ENCODE measurements around the gene AKAP13. TPM values are rescaled to one million over a fixed set of nuclear protein-coding genes. Genes with fewer than 3 reads are reported as not detected.

AKAP13 gene
- total RNA-seq, 2 experiments from 2014 or later: 282 to 304 TPM

GRCh38 chr15:85759376-85759775 lies 379.0 kb downstream of the AKAP13 start:
- H3K27ac ChIP-seq (ENCODE audit: low read depth in 1 of 2, low read length in 2 of 2): no peak overlapping the region
- H3K4me3 Mint-ChIP-seq: no peak overlapping the region
- ChIA-PET CTCF (no interaction called here), POLR2A (no interaction called here)
- H3K4me1 Mint-ChIP-seq (ENCODE audit: low read depth): peaks cover 5% of the 10 kb centered on the region
- ATAC-seq (ENCODE audit: poor library complexity) (no peak), DNase-seq (no peak)
- H3K36me3 Mint-ChIP-seq (ENCODE audit: low read depth): peaks cover 20% of the 10 kb centered on the region
- H3K27ac Mint-ChIP-seq: no peak overlapping the region
- H3K4me3 ChIP-seq (ENCODE audit: low read length): no peak overlapping the region
- H3K27me3 ChIP-seq (ENCODE audit: control insufficient read depth in 1 of 2, insufficient read depth in 2 of 2, low read length in 2 of 2): no peaks in the 10 kb centered on the region
- no peaks in the 10 kb centered on the region for H3K9me3 ChIP-seq (ENCODE audit: control insufficient read depth in 1 of 2, insufficient read depth in 1 of 2, low read length in 2 of 2)
- intact Hi-C loops (cut with DNase I, micrococcal nuclease): no loop called here
- no peaks in the 10 kb centered on the region for H3K4me1 ChIP-seq (ENCODE audit: insufficient read depth, low read length)
- no peak for TF ChIP-seq CTCF (IDR thresholded peaks at IDR 0.05)
- no peaks in the 10 kb centered on the region for H3K27me3 Mint-ChIP-seq
- peaks cover 22% of the 10 kb centered on the region for H3K36me3 ChIP-seq (ENCODE audit: insufficient read depth, low read length)
- no peaks in the 10 kb centered on the region for H3K9me3 Mint-ChIP-seq

- no peak for DNase-seq
- Histone ChIP-seq H3K36me3 (ENCODE audit: insufficient read depth, low read length) (peaks cover 22% of the 10 kb centered on the region), H3K4me3 (ENCODE audit: low read length) (no peak overlapping the region), H3K27ac (ENCODE audit: low read depth in 1 of 2, low read length in 2 of 2) (no peak overlapping the region), H3K27me3 (ENCODE audit: control insufficient read depth in 1 of 2, insufficient read depth in 2 of 2, low read length in 2 of 2) (no peaks in the 10 kb centered on the region), H3K9me3 (ENCODE audit: control insufficient read depth in 1 of 2, insufficient read depth in 1 of 2, low read length in 2 of 2) (no peaks in the 10 kb centered on the region), H3K4me1 (ENCODE audit: insufficient read depth, low read length) (no peaks in the 10 kb centered on the region)
- H3K27me3 Mint-ChIP-seq: no peaks in the 10 kb centered on the region
- no peak for TF ChIP-seq CTCF (IDR thresholded peaks at IDR 0.05)
- no peak overlapping the region for H3K27ac Mint-ChIP-seq
- intact Hi-C loops (cut with DNase I, micrococcal nuclease): no loop called here
- H3K4me1 Mint-ChIP-seq (ENCODE audit: low read depth): no peaks in the 10 kb centered on the region
- H3K4me3 Mint-ChIP-seq: no peak overlapping the region
- CTCF ChIA-PET: no interaction called here
- ATAC-seq (ENCODE audit: poor library complexity): no peak
- POLR2A ChIA-PET: no interaction called here
- H3K9me3 Mint-ChIP-seq: no peaks in the 10 kb centered on the region
- H3K36me3 Mint-ChIP-seq (ENCODE audit: low read depth): peaks cover 20% of the 10 kb centered on the region
These were observed 379.6 kb downstream of the AKAP13 start for GRCh38 chr15:85760049-85760448.

DNA sequence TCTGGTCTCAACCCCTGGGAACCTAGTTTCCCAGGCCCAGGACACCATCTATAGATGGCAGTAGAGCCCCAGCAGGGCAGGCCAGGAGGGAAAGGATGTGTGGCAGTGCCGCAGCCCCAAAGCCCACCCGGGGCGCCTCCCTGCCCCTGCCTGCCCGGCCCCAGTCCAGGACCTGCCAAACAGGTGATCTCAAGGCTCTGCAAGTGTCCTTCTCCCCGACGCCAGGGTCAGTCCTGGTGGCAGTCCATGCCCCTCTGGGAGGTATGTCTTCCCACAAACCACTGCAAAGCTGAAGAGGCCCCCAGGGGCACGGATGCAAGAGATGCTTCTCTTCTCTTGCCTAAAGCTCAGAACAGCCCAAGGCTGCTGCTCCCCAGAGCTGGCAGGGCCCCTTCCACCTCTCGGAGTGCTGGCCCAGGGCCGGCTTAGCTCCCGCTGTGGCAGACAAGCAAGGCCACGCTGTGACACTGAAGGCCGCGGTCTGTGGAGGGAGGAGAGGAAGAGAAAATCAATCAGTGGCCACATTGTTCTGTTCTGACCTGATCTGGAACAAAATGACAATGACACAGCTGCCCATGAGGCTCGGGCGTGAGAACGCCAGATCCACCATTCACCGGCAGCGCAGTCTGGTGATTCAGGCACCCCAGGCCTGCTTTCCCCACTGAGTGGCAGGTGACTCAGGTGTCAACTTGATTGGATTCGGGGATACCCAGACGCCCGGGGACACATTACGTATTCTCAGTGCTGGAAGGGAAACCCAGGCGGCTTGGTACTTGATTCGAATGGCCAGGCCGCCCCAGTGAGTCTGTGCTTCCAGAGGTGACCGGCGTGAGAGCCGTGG lies 380.3 kb downstream of the AKAP13 start:
- DNase-seq: no peak
- H3K4me1 Mint-ChIP-seq (ENCODE audit: low read depth): no peaks in the 10 kb centered on the region
- H3K27me3 Mint-ChIP-seq: no peaks in the 10 kb centered on the region
- ChIA-PET CTCF (no interaction called here), POLR2A (no interaction called here)
- H3K36me3 Mint-ChIP-seq (ENCODE audit: low read depth): peaks cover 20% of the 10 kb centered on the region
- H3K27ac ChIP-seq (ENCODE audit: low read depth in 1 of 2, low read length in 2 of 2): no peak overlapping the region
- ATAC-seq (ENCODE audit: poor library complexity): no peak
- peaks cover 22% of the 10 kb centered on the region for H3K36me3 ChIP-seq (ENCODE audit: insufficient read depth, low read length)
- no peaks in the 10 kb centered on the region for H3K4me1 ChIP-seq (ENCODE audit: insufficient read depth, low read length)
- intact Hi-C loops (cut with DNase I, micrococcal nuclease): no loop called here
- no peak for TF ChIP-seq CTCF (IDR thresholded peaks at IDR 0.05)
- H3K4me3 Mint-ChIP-seq: no peak overlapping the region
- H3K27ac Mint-ChIP-seq: no peak overlapping the region
- no peaks in the 10 kb centered on the region for H3K27me3 ChIP-seq (ENCODE audit: control insufficient read depth in 1 of 2, insufficient read depth in 2 of 2, low read length in 2 of 2)
- H3K9me3 ChIP-seq (ENCODE audit: control insufficient read depth in 1 of 2, insufficient read depth in 1 of 2, low read length in 2 of 2): no peaks in the 10 kb centered on the region
- no peaks in the 10 kb centered on the region for H3K9me3 Mint-ChIP-seq
- H3K4me3 ChIP-seq (ENCODE audit: low read length): no peak overlapping the region
